Astrocyte of the cerebellum (primary cell): ENCODE data around the gene XG.
"Not testable (repeated sequence)": the region's sequence is repeated elsewhere in the genome, so short reads cannot be mapped to it uniquely, and the experiment has no call there.

ENCODE experiments used
- DNase-seq: peaks from one replicate; pipeline ENCODE4 v3.0.0-alpha.2; 2011; ENCODE audit warnings: low read depth
- H3K4me3 ChIP-seq: 2 replicates; pipeline ENCODE4 v1.5.1; 2011; ENCODE audit warnings: mild to moderate bottlenecking, low read depth, low read length, moderate library complexity
- CTCF ChIP-seq: IDR thresholded peaks from 2 replicates; pipeline ENCODE4 v1.5.1; 2012; ENCODE audit warnings: low read length, low read depth, moderate library complexity, mild to moderate bottlenecking; ENCODE audit errors: missing control alignments
- in situ Hi-C: cut with HindIII; loops from 2 replicates; pipeline ENCODE4 v1.10.0; 2017; ENCODE audit warnings: low sequenced_read_pairs

XG gene

GRCh38 chrX:2793752-2794151, 41.9 kb downstream of the XG start:
- no peak overlapping the region for H3K4me3 ChIP-seq
- in situ Hi-C loops = no loop called here
- DNase-seq = no peak
- TF ChIP-seq CTCF = no peak

GRCh38 chrX:2794336-2794735, 42.5 kb downstream of the XG start:
- no peak for DNase-seq
- in situ Hi-C loops = no loop called here
- no peak for TF ChIP-seq CTCF

DNA sequence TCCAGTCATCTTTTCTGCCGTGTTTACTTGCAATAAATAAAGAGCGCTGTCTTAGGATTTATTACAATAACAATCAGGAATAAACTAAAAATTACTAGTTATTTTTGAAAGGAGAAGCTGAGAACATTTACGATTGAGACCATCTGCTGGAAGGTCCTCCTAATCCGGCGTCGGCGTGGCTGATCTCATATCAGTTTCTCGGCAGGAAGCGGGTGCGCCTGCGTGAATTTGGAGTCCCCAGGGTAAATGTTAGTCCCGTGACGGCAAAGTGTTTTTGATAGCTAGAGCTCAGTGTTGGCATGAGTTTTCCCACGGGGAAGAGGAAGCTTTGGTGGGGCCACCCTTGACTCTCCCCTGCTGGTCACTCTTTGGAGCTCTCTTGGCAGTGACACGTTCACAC, 45.0 kb downstream of the XG start:
- H3K4me3 ChIP-seq, in situ Hi-C loops, DNase-seq: not testable (repeated sequence)

More at GRCh38 chrX:2794336-2794735, 42.5 kb downstream of the XG start:
- H3K4me3 ChIP-seq = no peak overlapping the region

DNA sequence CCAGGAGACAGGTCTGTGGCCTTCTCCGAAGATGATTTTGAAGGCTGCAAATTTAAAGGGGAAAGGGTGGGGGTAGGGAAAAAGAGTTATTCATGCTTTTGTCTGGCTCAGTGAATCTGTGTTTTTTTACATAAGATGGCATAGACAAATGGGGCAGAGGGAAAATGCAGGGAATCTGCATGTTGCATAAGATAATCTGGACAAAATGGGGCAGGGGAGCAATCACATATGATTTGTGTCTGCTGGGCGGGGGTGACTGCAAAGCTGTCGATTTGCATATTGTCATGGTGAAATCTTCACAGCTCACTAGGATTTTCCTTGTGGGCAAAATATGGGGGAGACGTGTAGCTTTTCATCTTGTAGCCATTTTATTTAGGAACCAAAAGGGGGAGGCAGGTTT, 47.5 kb downstream of the XG start:
- TF ChIP-seq CTCF = no peak
- in situ Hi-C loops = no loop called here
- H3K4me3 ChIP-seq = no peak overlapping the region
- no peak for DNase-seq

GRCh38 chrX:2799980-2800379, 48.1 kb downstream of the XG start:
- not testable (repeated sequence) for H3K4me3 ChIP-seq
- in situ Hi-C loops = loop anchor here (25.0 kb wide), 1 partner anchor 113 kb away; the partner anchor contains the start of gene CD99

DNA sequence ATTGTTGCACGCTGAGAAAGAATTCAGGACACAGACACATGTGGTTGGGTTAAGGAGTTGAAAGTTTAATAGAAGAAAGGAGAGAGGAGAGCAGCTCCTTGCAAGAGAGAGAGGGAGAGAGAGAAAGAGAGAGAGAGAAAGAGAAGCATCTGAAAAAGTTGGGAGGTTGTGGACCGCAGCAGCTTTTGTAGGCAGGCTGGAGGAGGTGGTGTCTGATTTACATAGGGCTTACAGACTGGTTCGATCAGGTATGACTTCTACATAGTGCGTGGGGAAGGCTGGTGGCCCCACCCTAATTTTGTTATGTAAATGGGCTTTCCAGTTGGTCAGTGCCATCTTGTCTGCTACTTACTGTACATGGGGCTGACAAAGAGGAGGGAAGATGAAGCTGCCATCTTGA, 49.4 kb downstream of the XG start:
- no peak for DNase-seq
- TF ChIP-seq CTCF = no peak
- in situ Hi-C loops = loop anchor here (25.0 kb wide), 1 partner anchor 114 kb away; the partner anchor contains the start of gene CD99
- H3K4me3 ChIP-seq = no peak overlapping the region

More at GRCh38 chrX:2799980-2800379, 48.1 kb downstream of the XG start:
- not testable (repeated sequence) for DNase-seq

- in situ Hi-C loops = loop anchor here (25.0 kb wide), 1 partner anchor 115 kb away; the partner anchor contains the start of gene CD99
- DNase-seq, H3K4me3 ChIP-seq: not testable (repeated sequence)
These were observed 50.7 kb downstream of the XG start for GRCh38 chrX:2802376-2803090.

DNA sequence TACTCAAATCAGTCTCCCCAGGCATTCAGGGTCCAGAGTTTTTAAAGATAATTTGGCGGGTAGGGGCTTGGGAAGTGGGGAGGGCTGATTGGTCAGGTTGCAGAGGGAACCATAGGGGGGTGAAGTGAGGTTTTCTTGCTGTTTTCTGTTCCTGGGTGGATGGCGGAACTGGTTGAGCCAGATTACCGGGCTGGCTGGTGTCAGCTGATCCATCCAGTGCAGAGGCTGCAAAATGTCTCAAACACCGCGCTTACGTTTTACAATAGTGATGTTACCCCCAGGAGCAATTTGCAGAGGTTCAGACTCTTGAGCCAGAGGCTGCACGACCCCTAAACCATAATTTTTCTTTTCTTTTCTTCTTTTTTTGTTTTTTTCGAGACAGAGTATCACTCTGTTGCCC, 51.6 kb downstream of the XG start:
- in situ Hi-C loops = loop anchor here (25.0 kb wide), 1 partner anchor 116 kb away; the partner anchor contains the start of gene CD99
- H3K4me3 ChIP-seq, DNase-seq: not testable (repeated sequence)

GRCh38 chrX:2804106-2804843, 52.4 kb downstream of the XG start:
- not testable (repeated sequence) for DNase-seq, H3K4me3 ChIP-seq
- in situ Hi-C loops = loop anchor here (25.0 kb wide), 1 partner anchor 117 kb away; the partner anchor contains the start of gene CD99

DNA sequence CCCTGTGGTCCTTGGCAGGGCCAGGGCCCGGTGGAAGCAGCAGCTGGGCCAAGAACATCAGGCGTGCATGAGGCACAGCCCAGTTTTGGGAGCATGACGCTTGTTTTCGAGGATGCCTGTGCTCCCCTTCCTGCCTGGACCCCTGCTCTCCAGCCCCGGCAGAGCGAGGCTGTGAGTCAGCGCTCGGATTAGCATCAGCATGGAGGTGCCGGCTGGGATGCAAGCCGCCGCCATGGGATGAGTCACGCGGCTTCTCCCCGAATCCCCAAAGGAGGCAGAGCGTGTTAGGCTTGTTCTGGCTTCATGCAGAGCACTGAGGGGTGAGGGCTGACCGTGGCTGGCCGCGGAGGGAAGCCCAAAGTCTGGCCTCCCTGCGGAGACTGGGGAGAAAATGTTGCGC, 53.0 kb downstream of the XG start:
- in situ Hi-C loops = loop anchor here (25.0 kb wide), 1 partner anchor 118 kb away; the partner anchor contains the start of gene CD99
- DNase-seq = peak; percentile 29
- H3K4me3 ChIP-seq = not testable (repeated sequence)
